HK-2 (cell line): Measurements from ENCODE around the gene NAB2.
"Not testable (repeated sequence)": the region's sequence is repeated elsewhere in the genome, so short reads cannot be mapped to it uniquely, and the experiment has no call there.

Source experiments
- DNase-seq: peaks from one replicate; pipeline ENCODE4 v3.0.0-alpha.2; 2018; ENCODE audit not compliant: unreplicated experiment

NAB2 gene

GRCh38 chr12:57088354-57089270 is at the start of gene NAB2:
NAB2 (plus strand) TSS chr12:57089114; CDS start chr12:57089272, 158 bp downstream.
- DNase-seq = peak; percentile 98

GRCh38 chr12:57040211-57040610 is 48.7 kb upstream of the NAB2 start:
- no peak for DNase-seq

- DNase-seq = no peak
Observed at GRCh38 chr12:57040750-57041149, 48.2 kb upstream of the NAB2 start.

- no peak for DNase-seq
Observed at GRCh38 chr12:57042695-57043094, 46.2 kb upstream of the NAB2 start.

- no peak for DNase-seq
Observed at GRCh38 chr12:57044468-57044867, 44.4 kb upstream of the NAB2 start.

- no peak for DNase-seq
Observed at GRCh38 chr12:57044889-57045288, 44.0 kb upstream of the NAB2 start.

GRCh38 chr12:57046086-57046791 is 42.7 kb upstream of the NAB2 start:
- DNase-seq = no peak

- no peak for DNase-seq
Observed at GRCh38 chr12:57046947-57047890, 41.7 kb upstream of the NAB2 start.

GRCh38 chr12:57047981-57048380 is 40.9 kb upstream of the NAB2 start:
- no peak for DNase-seq

GRCh38 chr12:57048423-57049118 is 40.3 kb upstream of the NAB2 start:
- DNase-seq = no peak

GRCh38 chr12:57049119-57049446 is 39.8 kb upstream of the NAB2 start:
- DNase-seq = no peak

GRCh38 chr12:57049890-57050289 is 39.0 kb upstream of the NAB2 start, which contains the start of gene MYO1A:
MYO1A (minus strand) TSS chr12:57050129; CDS start chr12:57048323, 1,806 bp downstream.
- DNase-seq = no peak

- DNase-seq = no peak
Observed at GRCh38 chr12:57051011-57051410, 37.9 kb upstream of the NAB2 start.

GRCh38 chr12:57053146-57053545 is 35.8 kb upstream of the NAB2 start:
- DNase-seq = not testable (repeated sequence)

GRCh38 chr12:57053901-57054300 is 35.0 kb upstream of the NAB2 start:
- not testable (repeated sequence) for DNase-seq

GRCh38 chr12:57055824-57056223 is 33.1 kb upstream of the NAB2 start:
- DNase-seq = no peak

GRCh38 chr12:57057067-57057751 is 31.7 kb upstream of the NAB2 start:
- no peak for DNase-seq

- no peak for DNase-seq
Observed at GRCh38 chr12:57058454-57058853, 30.5 kb upstream of the NAB2 start.

GRCh38 chr12:57063991-57064685 is 24.8 kb upstream of the NAB2 start:
- DNase-seq = no peak

GRCh38 chr12:57066245-57066644 is 22.7 kb upstream of the NAB2 start:
- no peak for DNase-seq
